Activated CD4-positive, alpha-beta T cell treated with anti-CD3 and anti-CD28 coated beads, Interleukin-2, amount 10 ng/mL, durations not matched to agents 7 days and 5 days (primary cell): ENCODE results near the gene B4GALT7. TPM values are rescaled to one million over a fixed set of nuclear protein-coding genes. Genes with fewer than 3 reads are reported as not detected.
A peak's percentile ranks its signal among the peaks of the same experiment; 100 is the strongest.
"Not testable (repeated sequence)": the region's sequence is repeated elsewhere in the genome, so short reads cannot be mapped to it uniquely, and the experiment has no call there.

Experiments used
- CTCF ChIA-PET: fragments of 350-600 bp; sonication (Branson Sonifier 250); formaldehyde crosslinking; loops from one replicate; lab custom pipeline; 2021; ENCODE audit warnings: antibody characterized with exemption; lab: Charles Lee
- POLR2A ChIA-PET: fragments of 350-600 bp; sonication (Branson Sonifier 250); formaldehyde crosslinking; loops from one replicate; lab custom pipeline; 2021; ENCODE audit warnings: antibody characterized with exemption; lab: Charles Lee
- DNase-seq: peaks from one replicate; pipeline ENCODE4 v3.0.0-alpha.2; 2020
- H3K27ac Mint-ChIP-seq: one replicate; pipeline ENCODE4 v1.8.0; 2021; ENCODE audit warnings: mild to moderate bottlenecking, moderate library complexity, mixed read lengths
- H3K27me3 Mint-ChIP-seq: one replicate; pipeline ENCODE4 v1.8.0; 2021; ENCODE audit warnings: mixed read lengths
- H3K36me3 Mint-ChIP-seq: one replicate; pipeline ENCODE4 v1.8.0; 2021; ENCODE audit warnings: low read depth, mixed read lengths
- H3K4me1 Mint-ChIP-seq: one replicate; pipeline ENCODE4 v1.8.0; 2021; ENCODE audit warnings: mixed read lengths
- H3K4me3 Mint-ChIP-seq: one replicate; pipeline ENCODE4 v1.8.0; 2021; ENCODE audit warnings: mild to moderate bottlenecking, moderate library complexity, mixed read lengths
- H3K9me3 Mint-ChIP-seq: one replicate; pipeline ENCODE4 v1.8.0; 2021; ENCODE audit warnings: mixed read lengths
- total RNA-seq, 2 experiments: library from RNA; stranded (reverse); gene quantifications; one replicate each; pipeline ENCODE4 v1.2.3, GENCODE V29; 2021

B4GALT7 gene
- total RNA-seq, 2 experiments from 2014 or later = 20.3 to 20.5 TPM

GRCh38 chr5:177634912-177635311 lies 35.0 kb downstream of the B4GALT7 start:
- DNase-seq, CTCF ChIA-PET, H3K4me1 Mint-ChIP-seq, H3K27me3 Mint-ChIP-seq, POLR2A ChIA-PET, H3K9me3 Mint-ChIP-seq, H3K4me3 Mint-ChIP-seq, H3K27ac Mint-ChIP-seq: not testable (repeated sequence)
- peaks cover 15% of the 10 kb centered on the region for H3K36me3 Mint-ChIP-seq

GRCh38 chr5:177645462-177645861 lies 45.5 kb downstream of the B4GALT7 start:
- H3K4me1 Mint-ChIP-seq, POLR2A ChIA-PET, DNase-seq, H3K4me3 Mint-ChIP-seq, H3K27me3 Mint-ChIP-seq, H3K27ac Mint-ChIP-seq: not testable (repeated sequence)
- CTCF ChIA-PET = interaction anchor here (0.6 kb wide), 1 partner anchor 1340 kb away, joined by 3 read pairs; no protein-coding TSS in a partner anchor
- peaks cover 10% of the 10 kb centered on the region for H3K9me3 Mint-ChIP-seq
- peaks cover 28% of the 10 kb centered on the region for H3K36me3 Mint-ChIP-seq

GRCh38 chr5:177651235-177651634 lies 51.3 kb downstream of the B4GALT7 start:
- CTCF ChIA-PET, H3K4me1 Mint-ChIP-seq, DNase-seq, POLR2A ChIA-PET, H3K27me3 Mint-ChIP-seq, H3K4me3 Mint-ChIP-seq: not testable (repeated sequence)
- H3K36me3 Mint-ChIP-seq = peaks cover 31% of the 10 kb centered on the region
- H3K9me3 Mint-ChIP-seq = peaks cover 10% of the 10 kb centered on the region
- H3K27ac Mint-ChIP-seq = peak overlapping the region; percentile 62

- H3K9me3 Mint-ChIP-seq = not testable (repeated sequence)
Measured at GRCh38 chr5:177657846-177658245, 57.9 kb downstream of the B4GALT7 start.

GRCh38 chr5:177658542-177658941 lies 58.6 kb downstream of the B4GALT7 start:
- CTCF ChIA-PET, H3K9me3 Mint-ChIP-seq, H3K27me3 Mint-ChIP-seq, DNase-seq, POLR2A ChIA-PET, H3K4me1 Mint-ChIP-seq, H3K4me3 Mint-ChIP-seq, H3K27ac Mint-ChIP-seq: not testable (repeated sequence)
- H3K36me3 Mint-ChIP-seq = peaks cover 12% of the 10 kb centered on the region

More at GRCh38 chr5:177657846-177658245, 57.9 kb downstream of the B4GALT7 start:
- H3K36me3 Mint-ChIP-seq = peaks cover 12% of the 10 kb centered on the region
- POLR2A ChIA-PET, H3K4me1 Mint-ChIP-seq, H3K27me3 Mint-ChIP-seq, CTCF ChIA-PET, DNase-seq, H3K27ac Mint-ChIP-seq, H3K4me3 Mint-ChIP-seq: not testable (repeated sequence)

Other genes starting within 250 kb of the B4GALT7 start
- gene LMAN2, start 248.5 kb upstream of the B4GALT7 start, total RNA-seq = 100 to 1,000 TPM; 123 to 132 TPM
- gene RGS14, start 242.2 kb upstream of the B4GALT7 start, total RNA-seq = 100 to 1,000 TPM; 124 to 132 TPM
- under 1 TPM; 0.12 to 0.27 TPM for gene SLC34A1, start 215.7 kb upstream of the B4GALT7 start, total RNA-seq
- gene PFN3, start 199.5 kb upstream of the B4GALT7 start, total RNA-seq = not detected
- under 1 TPM; 0.22 to 0.60 TPM for gene F12, start 190.6 kb upstream of the B4GALT7 start, total RNA-seq
- gene GRK6, start 173.5 kb upstream of the B4GALT7 start, total RNA-seq = 100 to 1,000 TPM; 242 to 296 TPM
- 1 to 10 TPM; 5.3 to 9.7 TPM for gene PRR7, start 153.3 kb upstream of the B4GALT7 start, total RNA-seq
- gene DBN1, start 126.5 kb upstream of the B4GALT7 start, total RNA-seq = 1 to 10 TPM; 4.2 to 4.8 TPM
- gene PDLIM7, start 102.5 kb upstream of the B4GALT7 start, total RNA-seq = 10 to 100 TPM; 31.6 to 32.4 TPM
- 1 to 10 TPM; 2.9 to 3.9 TPM for gene DOK3, start 90.3 kb upstream of the B4GALT7 start, total RNA-seq
- gene DDX41, start 83.2 kb upstream of the B4GALT7 start, total RNA-seq = 100 to 1,000 TPM; 106 to 118 TPM
- gene FAM193B, start 45.6 kb upstream of the B4GALT7 start, total RNA-seq = 100 to 1,000 TPM; 102 to 120 TPM
- 100 to 1,000 TPM in 1 of 2 experiments, 10 to 100 TPM in 1; 94.0 to 105 TPM for gene TMED9, start 7.9 kb upstream of the B4GALT7 start, total RNA-seq
- gene FAM153A, start 182.8 kb downstream of the B4GALT7 start, total RNA-seq = 1 to 10 TPM; 8.4 to 8.8 TPM